Neural cell (in vitro differentiated cells): ENCODE measurements around the gene ADAT3.

ENCODE experiments used
- EP300 ChIP-seq: fragments of 450-650 bp; conservative IDR thresholded peaks from 2 replicates; pipeline ENCODE4 v1.6.1; 2014; ENCODE audit warnings: antibody characterized with exemption, mild to moderate bottlenecking, moderate library complexity; ENCODE audit not compliant: poor library complexity, severe bottlenecking
- RAD21 ChIP-seq: fragments of 450-650 bp; conservative IDR thresholded peaks from 2 replicates; pipeline ENCODE4 v1.6.1; 2014; ENCODE audit warnings: antibody characterized with exemption, mild to moderate bottlenecking, moderate library complexity
- TF ChIP-seq, protein P1 (sequence below): fragments of 450-650 bp; IDR thresholded peaks from 2 replicates; pipeline ENCODE4 v1.5.1; 2014; ENCODE audit warnings: antibody characterized with exemption, mild to moderate bottlenecking, moderate library complexity; ENCODE audit not compliant: poor library complexity, severe bottlenecking

- TF ChIP-seq RAD21, result no peak
- TF ChIP-seq, protein P1, sequence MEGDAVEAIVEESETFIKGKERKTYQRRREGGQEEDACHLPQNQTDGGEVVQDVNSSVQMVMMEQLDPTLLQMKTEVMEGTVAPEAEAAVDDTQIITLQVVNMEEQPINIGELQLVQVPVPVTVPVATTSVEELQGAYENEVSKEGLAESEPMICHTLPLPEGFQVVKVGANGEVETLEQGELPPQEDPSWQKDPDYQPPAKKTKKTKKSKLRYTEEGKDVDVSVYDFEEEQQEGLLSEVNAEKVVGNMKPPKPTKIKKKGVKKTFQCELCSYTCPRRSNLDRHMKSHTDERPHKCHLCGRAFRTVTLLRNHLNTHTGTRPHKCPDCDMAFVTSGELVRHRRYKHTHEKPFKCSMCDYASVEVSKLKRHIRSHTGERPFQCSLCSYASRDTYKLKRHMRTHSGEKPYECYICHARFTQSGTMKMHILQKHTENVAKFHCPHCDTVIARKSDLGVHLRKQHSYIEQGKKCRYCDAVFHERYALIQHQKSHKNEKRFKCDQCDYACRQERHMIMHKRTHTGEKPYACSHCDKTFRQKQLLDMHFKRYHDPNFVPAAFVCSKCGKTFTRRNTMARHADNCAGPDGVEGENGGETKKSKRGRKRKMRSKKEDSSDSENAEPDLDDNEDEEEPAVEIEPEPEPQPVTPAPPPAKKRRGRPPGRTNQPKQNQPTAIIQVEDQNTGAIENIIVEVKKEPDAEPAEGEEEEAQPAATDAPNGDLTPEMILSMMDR, result no peak
- TF ChIP-seq EP300, result no peak
Observed at GRCh38 chr19:1914826-1915341, 9.7 kb downstream of the ADAT3 start.
